HuH-7.5 (cell line): ENCODE data around the gene MRGPRF.
A peak's percentile ranks its signal among the peaks of the same experiment; 100 is the strongest.
"Not testable (repeated sequence)": the region's sequence is repeated elsewhere in the genome, so short reads cannot be mapped to it uniquely, and the experiment has no call there.

ENCODE experiments used
- DNase-seq: peaks from one replicate; pipeline ENCODE4 v3.0.0; 2011; ENCODE audit warnings: low spot score

The MRGPRF gene

DNA sequence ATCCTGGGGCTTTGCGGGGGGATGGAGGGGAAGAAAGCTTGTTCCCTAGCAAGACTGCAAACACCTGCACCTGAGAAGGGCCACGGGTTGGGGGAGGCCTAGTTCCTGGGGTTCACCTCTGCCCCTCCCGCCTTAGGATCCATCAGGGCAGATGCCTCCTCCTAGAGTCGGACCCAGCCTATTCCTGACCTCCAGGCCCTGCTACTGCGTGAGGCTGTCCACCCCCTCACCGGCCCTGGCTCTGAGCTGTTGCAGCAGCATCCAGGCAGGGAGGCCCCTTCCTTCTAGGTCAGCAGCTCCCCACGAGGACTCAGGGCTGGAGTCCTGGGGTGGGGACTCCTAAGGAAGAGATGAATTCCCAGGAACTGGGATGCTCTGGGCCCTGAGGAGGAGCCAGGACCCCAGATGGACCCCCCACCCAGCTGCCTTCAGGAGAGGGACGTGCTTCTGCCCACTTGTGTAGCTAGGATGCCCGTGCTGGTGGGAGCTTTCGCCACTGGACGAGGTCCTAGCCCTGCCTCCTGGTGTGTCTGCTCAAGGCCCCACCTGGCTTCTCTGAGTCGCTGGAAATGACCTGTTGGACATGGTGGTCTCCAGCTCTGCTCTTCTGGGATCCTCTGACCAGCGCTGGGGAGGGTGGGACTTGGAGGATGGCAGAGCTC, 10.3 kb downstream of the MRGPRF start:
- DNase-seq = no peak

DNA sequence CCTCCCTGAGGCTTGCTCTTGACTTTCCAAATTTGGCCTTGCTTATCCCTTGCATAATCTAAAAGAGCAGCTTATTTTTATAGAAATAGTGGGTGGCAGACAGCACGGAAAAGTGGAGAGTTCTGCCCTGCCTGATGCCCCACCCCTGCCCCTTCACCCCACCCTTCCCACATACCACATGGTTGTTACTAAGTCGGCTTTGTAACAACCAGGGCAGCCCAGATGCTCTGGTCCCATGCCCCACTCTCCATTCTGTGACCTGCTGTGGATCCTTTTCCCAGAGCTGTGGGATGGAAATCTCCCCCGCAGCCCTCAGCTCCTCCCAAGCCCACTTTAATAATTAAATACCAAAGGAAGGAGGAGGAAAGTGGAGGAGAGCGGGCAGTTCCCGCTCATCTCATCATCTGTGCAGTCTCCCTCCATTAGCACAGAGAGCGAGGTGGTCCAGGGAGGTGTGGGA, 10.9 kb downstream of the MRGPRF start:
- DNase-seq = no peak

DNA sequence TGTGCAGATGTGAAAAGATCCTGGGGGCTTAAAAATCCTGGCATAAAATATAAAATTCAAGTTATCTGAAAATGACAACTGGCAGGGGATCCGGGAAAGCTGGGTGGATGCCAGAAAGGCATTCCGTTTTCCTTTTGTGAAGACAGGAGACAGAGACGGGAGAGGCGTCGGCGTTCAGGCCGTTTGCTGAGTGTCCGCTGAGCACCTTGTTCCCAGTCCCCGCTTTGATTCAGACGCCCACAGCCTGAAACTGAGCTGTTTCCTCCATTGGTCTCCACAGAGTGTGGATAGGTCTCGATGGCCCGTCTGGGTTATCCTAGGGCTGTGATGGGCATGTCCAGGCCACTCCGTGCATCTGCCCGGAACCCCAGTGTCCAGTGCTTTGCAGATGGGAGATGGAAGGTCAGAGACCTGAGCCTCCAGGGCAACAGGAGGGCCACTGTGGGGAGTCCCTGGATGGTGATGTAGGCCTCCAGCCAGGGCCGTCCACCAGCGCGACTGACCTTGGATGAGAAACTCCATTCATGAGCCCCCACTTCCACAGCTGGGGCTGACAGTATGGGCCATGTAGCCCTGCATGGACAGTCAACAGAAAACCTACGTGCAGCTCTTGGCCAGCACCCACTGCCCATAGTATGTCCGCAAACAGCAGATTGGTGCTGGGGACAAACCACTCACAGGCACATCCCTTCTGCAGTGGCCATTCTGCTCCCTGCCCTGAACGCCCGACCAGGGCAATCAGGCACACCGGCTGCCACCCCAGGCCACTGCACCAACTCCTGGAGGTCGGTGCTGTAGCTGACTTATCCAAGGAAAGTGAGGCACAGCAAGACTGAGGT, 11.6 kb downstream of the MRGPRF start:
- DNase-seq = no peak

- peak; percentile 84 for DNase-seq
Measured at GRCh38 chr11:69000831-69001242, 12.2 kb downstream of the MRGPRF start.

DNA sequence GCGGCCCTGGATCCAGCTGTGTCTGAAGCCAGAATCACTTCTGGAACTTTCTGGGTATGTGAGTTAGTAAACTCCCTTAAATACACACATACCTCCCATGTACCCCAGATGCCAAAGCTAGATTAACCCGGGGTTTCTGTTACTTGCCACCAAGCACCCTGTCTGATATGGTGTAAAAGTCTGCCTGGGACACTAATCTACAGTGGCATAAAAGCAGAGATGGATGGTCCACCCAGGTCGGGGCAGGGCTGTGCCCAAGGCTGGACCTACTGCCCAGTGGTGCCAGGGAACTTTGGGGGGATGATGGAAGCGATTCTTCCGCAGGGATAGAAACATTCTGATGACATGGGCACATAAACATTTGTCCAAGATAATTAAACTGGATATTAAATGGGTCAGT, 12.7 kb downstream of the MRGPRF start:
- DNase-seq = no peak

- DNase-seq = not testable (repeated sequence)
Measured at GRCh38 chr11:68999748-69000355, 13.2 kb downstream of the MRGPRF start.

- DNase-seq = no peak
Measured at GRCh38 chr11:68999093-68999747, 13.8 kb downstream of the MRGPRF start.

DNA sequence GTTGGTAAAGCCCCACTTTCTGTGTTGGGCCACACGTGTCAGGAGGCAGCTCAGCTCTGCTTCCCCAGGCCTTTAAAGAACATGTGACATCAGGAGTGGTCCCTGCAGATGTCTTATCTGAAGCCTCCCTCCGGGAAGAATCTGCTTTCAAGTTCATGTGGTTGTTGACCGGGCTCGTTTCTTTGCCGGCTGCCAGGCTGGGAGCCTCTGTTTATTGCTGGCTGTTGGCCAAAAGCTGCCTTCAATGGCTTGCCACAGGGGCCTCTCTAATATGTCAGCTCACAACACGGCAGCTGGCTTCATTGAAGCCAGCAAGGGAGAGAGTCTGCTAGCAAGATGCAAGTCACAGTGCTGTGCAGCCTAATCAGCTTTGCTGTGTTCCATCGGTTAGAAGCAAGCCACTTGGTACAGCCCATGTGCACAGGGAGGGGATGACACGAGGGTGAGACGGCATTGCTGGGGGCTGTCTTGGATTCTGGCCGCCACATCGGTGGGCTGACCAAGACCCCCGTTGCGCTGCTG, 14.6 kb downstream of the MRGPRF start:
- no peak for DNase-seq

DNA sequence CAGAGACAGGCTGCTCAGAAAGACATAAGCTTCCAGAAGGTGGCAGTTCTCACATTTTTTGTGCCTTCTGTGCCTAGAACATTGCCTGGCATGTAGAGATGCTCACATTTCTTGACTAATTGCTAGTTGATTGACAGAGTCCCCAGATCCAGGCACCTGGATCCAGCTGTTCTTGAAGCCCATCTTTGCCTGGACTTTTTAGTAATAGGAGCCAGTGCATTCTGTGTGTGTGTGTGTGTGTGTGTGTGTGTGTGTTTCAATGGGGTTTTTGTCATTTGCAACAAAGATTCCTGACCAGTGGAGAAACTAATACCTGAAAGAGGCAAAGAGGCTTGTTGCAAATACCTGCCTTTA, 15.1 kb downstream of the MRGPRF start:
- no peak for DNase-seq

DNA sequence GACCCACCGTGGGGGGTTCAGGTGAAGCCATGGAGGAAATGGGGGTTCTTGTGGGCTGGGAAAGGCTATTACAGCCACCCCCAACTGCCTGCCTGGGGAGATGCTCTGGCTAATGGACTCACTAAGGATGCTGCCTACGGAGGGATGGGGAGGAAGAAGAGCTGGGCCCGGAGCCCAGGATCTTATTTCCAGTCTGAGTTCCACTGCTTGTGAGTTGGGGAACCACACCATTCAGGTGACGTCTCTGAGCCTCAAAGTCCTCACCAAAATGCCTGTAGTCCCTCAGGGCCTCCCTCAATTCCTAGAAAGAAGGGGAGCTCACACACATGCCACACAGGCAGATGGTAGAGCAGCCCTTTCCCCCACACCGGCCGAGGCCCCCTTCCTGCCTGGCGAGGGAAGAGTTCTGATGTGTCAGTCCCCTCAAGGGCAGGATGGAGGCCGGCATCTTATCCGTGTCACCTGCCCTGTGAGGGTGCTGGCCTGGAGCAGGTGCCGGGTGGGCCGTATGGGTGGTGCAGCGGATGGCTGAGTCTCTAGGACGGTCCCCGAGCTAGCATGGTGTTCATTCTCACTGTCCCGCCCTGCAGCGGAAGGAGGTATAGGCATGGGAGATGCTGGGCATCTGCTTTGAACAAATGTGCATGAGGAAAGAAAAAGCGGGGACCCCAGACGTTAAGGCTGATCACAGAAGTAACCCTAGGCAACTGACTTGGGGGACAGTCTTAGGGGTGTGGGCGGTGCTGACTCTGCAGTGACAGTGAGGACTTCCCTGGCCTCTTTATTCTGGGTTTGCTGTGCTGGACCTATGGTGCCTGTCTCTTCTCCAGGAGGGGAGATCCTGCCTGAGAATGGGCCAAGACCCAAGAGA, 15.7 kb downstream of the MRGPRF start:
- no peak for DNase-seq

- no peak for DNase-seq
Measured at GRCh38 chr11:68996376-68997123, 16.5 kb downstream of the MRGPRF start.

DNA sequence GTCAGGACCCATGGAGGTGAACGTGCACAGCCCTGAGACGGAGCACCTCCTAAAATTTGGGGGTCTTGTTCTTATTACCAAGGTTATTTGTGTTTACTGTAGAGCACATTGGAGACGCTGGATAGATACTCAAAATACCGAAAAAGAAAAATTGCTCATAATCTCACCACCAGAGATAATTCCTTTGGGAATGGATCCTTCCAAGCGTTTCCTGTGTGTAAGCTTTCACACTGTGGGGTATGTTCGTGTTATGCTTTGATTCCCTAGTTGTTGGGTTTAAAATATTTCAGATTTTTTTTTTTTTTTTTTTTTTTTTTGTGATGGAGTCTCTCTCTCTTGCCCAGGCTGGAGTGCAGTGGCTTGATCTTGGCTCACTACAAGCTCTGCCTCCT, 18.2 kb downstream of the MRGPRF start:
- DNase-seq = no peak

DNA sequence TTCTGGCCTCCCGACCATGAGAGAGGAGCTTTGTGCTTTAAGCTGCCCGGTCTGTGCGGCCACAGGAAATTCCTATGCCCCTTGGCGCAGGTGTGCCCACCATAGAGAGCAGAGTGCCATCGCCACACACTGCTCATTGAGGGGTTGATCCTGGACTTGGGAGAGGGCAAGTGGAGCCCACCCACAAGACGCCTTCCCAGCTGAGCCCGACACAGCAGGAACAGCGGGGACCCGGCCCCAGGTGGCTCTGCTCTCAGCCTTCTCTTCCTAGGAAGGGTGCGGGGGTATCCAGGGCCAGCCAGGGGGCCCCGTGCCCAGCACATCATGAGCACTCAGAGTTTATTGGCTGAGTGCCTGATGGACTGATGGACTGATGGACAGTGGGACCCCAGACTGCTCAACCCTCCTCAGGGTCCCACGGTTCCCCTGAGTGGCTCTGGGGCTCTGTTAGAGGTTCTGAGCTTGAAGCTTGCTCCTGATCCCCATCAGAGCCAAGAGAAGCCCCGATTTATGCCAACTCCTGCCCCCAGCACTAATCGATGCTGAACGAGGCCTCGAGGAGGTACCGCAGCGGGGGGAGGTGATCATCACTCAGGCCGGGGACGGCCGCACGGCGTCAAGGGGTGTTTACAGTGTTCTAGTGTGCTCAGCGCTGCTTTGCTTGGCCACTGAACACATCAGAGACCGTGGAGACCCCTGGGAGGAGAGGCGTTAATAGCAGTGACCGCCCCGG, 18.7 kb downstream of the MRGPRF start:
- no peak for DNase-seq

DNA sequence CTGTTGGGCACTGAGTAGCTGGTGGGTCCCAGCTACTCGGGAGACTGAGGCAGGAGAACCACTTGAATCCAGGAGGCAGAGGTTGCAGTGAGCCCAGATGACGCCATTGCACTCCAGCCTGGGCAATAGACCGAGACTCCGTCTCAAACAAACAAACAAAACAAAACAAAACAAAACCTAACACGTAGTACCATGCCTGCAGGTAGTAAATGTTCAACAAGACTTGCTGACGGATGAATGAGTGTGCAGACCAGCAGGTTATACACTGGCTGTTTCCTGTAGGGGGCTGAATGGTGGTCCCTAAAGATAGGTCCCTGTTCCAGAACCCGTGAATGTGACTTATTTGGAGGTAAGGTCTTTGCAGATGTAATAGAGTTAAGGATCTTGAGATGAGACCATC, 19.5 kb downstream of the MRGPRF start:
- DNase-seq = no peak

- no peak for DNase-seq
Measured at GRCh38 chr11:68992743-68993255, 20.2 kb downstream of the MRGPRF start.

DNA sequence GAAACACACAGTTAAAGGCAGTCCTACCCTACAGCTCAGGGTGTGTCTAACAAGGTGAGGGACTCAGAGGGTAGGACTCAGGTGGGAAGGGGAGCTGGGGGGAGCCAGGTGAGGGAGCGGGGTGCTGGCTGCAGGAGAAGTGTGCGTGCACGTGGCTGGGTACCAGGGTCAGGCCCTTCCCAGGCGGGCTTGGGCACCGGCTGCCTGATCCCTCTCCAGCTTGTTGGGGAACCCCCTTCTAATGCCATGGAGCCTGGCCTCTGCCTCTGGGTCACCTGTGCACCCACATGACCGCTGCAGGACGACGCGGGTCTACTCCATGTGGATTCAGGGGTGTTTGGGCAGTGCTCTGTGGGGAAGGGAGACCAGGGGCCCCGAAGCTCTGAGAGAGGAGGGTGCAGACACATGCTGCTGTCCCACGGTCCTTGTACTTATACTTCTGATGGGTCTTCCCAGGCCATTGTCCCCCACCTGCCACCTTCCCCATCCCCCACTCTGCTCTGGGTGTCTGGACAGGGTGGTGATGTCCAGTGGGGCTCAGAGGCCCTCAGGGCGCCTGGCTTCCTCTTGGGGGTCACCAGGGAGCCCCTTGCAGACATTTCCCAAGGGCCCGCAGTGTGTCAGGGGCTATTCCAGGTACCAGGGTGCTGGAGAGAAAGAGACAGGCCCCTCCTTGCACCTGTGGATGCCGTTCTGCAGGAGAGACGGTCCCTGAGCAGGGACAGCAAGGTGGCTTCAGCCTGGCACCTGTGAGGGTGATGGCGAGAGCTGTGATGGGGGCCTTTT, 21.9 kb downstream of the MRGPRF start:
- DNase-seq = no peak

DNA sequence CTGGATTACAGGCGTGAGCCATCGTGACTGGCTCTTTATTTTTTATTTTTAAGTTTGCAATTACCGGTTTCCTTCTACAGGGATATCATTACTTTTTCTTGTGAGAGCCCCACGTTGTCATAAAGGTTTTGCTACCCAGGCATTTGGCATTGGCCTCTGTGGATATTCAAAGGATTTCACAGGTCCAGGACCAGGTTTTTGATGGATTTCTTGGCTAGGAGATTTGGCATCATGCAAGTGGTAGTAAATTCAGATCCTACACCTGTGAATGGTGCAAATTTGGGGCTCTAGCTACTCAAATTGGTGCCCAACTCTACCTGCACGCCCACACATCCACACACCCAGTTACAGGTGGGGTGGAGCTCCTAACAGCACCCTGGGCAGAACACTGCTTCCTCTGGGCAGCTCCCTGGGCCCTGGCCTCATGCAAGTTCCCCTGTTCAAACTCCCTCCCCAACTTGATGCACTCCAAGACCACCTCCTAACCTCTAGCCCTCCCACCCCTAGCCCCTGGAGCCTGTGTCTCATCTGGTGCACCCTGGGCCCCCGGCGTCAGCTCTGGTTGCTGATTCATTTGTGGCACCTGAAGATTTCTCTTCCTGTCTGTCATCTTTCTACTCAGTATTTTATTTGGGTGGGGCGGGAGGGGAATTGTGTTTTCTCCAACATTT, 23.0 kb downstream of the MRGPRF start:
- no peak for DNase-seq

DNA sequence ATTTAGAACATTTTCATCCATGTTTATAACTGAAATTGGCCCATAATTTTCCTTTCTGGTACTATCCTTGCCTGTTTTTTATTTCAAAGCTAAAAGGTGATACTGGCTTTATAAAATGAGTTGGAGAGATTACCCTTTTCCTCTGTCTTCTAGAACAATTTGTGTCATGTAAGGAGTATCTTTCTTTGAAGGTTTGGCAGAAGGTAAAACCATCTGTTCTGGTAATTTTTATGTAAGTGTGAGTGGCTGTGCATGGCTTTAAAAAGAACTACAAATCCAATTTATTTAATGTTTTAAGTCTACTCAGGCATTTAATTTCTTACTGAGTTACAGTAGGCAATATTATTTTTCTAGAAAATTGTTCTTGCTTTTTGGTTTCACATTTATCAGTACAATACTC, 24.6 kb downstream of the MRGPRF start:
- DNase-seq = no peak
